NB4 (cell line): ENCODE data around the gene NATD1.

ENCODE experiments used
- POLR2A ChIP-seq: IDR thresholded peaks from 2 replicates; pipeline ENCODE4 v1.6.1; 2011; ENCODE audit warnings: mild to moderate bottlenecking; ENCODE audit not compliant: insufficient read length; ENCODE audit errors: extremely low read depth
- TF ChIP-seq, protein P1 (sequence below): IDR thresholded peaks from one replicate; pipeline ENCODE4 v1.5.1; 2012; ENCODE audit warnings: low read depth, low read length
- TF ChIP-seq, protein P2 (sequence below): IDR thresholded peaks from 2 replicates; pipeline ENCODE4 v1.6.1; 2011; ENCODE audit warnings: low read depth, low read length

DNA sequence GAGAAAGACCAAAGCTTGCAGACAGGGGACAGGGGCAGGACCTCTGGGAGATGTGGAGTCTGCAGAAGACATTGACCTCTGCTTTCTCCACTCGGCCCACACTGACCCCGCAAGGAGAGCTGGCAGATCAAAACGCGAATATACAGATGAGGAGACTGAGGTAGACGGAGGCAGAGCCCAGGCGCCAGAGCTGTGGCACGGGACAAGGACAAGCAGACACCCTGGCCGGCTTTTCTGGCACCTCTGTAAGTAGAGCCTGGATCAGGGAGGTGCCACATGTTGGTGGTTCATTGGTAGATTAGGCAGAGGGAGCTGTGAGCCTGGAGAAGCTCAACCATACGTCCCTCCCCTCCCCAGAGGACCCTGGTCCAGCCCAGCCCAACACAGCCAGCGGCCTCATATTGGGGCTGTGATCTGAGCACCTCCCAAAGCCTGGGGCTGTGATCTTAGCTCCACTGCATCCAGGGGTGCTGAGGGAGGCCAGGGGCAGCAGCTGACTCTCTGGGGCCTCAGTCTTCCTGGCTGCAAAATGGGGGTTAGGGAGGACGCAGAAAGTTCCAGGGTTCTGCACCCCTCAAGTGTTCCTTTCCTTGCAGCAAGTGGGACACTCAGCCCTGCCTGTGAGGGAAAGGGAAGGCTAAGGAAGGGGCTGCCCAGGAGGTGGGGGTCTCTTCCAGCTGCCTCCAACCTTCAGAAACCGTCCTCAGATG is 4.0 kb downstream of the NATD1 start:
- TF ChIP-seq, protein P1, sequence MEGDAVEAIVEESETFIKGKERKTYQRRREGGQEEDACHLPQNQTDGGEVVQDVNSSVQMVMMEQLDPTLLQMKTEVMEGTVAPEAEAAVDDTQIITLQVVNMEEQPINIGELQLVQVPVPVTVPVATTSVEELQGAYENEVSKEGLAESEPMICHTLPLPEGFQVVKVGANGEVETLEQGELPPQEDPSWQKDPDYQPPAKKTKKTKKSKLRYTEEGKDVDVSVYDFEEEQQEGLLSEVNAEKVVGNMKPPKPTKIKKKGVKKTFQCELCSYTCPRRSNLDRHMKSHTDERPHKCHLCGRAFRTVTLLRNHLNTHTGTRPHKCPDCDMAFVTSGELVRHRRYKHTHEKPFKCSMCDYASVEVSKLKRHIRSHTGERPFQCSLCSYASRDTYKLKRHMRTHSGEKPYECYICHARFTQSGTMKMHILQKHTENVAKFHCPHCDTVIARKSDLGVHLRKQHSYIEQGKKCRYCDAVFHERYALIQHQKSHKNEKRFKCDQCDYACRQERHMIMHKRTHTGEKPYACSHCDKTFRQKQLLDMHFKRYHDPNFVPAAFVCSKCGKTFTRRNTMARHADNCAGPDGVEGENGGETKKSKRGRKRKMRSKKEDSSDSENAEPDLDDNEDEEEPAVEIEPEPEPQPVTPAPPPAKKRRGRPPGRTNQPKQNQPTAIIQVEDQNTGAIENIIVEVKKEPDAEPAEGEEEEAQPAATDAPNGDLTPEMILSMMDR, result no peak
- TF ChIP-seq, protein P2, sequence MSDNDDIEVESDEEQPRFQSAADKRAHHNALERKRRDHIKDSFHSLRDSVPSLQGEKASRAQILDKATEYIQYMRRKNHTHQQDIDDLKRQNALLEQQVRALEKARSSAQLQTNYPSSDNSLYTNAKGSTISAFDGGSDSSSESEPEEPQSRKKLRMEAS, result no peak
- no peak for TF ChIP-seq POLR2A
